OCI-LY3 (cell line): ENCODE measurements around the gene GLO1.

ENCODE experiments used
- EZH2phosphoT487 ChIP-seq: fragments of 200-600 bp; shearing (Covaris generic); IDR thresholded peaks from 2 replicates; pipeline ENCODE4 v1.6.1; 2018; ENCODE audit warnings: antibody characterized with exemption, mixed run types, low read depth
- TF ChIP-seq, protein P1 (sequence below): fragments of 200-600, 300-600 bp; sonication (generic); IDR thresholded peaks from 2 replicates; pipeline ENCODE4 v1.5.1; 2014; ENCODE audit warnings: antibody characterized with exemption, low read length, low read depth

- TF ChIP-seq, protein P1, sequence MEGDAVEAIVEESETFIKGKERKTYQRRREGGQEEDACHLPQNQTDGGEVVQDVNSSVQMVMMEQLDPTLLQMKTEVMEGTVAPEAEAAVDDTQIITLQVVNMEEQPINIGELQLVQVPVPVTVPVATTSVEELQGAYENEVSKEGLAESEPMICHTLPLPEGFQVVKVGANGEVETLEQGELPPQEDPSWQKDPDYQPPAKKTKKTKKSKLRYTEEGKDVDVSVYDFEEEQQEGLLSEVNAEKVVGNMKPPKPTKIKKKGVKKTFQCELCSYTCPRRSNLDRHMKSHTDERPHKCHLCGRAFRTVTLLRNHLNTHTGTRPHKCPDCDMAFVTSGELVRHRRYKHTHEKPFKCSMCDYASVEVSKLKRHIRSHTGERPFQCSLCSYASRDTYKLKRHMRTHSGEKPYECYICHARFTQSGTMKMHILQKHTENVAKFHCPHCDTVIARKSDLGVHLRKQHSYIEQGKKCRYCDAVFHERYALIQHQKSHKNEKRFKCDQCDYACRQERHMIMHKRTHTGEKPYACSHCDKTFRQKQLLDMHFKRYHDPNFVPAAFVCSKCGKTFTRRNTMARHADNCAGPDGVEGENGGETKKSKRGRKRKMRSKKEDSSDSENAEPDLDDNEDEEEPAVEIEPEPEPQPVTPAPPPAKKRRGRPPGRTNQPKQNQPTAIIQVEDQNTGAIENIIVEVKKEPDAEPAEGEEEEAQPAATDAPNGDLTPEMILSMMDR, result no peak
- no peak for TF ChIP-seq EZH2phosphoT487
Observed at GRCh38 chr6:38676974-38677544, 25.9 kb downstream of the GLO1 start.
